Measurements from ENCODE around the gene XIRP2.

DNA sequence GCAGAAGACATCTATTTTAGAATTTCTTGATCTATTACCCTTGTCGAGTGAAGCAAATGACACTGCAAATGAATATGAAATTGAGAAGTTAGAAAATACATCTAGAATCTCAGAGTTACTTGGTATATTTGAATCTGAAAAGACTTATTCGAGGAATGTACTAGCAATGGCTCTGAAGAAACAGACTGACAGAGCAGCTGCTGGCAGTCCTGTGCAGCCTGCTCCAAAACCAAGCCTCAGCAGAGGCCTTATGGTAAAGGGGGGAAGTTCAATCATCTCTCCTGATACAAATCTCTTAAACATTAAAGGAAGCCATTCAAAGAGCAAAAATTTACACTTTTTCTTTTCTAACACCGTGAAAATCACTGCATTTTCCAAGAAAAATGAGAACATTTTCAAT is 370.4 kb downstream of the XIRP2 start:
- TF ChIP-seq CTCF (IDR thresholded peaks at IDR 0.05 in 2 of 3, conservative IDR thresholded peaks at IDR 0.05 in 1 of 3; ENCODE audit: control insufficient read depth in 2 of 3, extremely low read depth in 1 of 3, insufficient read depth in 1 of 3, low read depth in 3 of 3, low read length in 3 of 3) (no peak), SUZ12 (IDR thresholded peaks at IDR 0.05; ENCODE audit: unreplicated experiment) (no peak), JUNB (IDR thresholded peaks at IDR 0.05) (no peak)
